Neural cell (in vitro differentiated cells): ENCODE results near the gene PHF12. TPM values are rescaled to one million over a fixed set of nuclear protein-coding genes. Genes with fewer than 3 reads are reported as not detected.

Source experiments
- H2AFZ ChIP-seq: fragments of 200-600, 300-800 bp; sonication (generic), shearing (Covaris generic); 2 replicates; pipeline ENCODE4 v1.6.0; 2014; ENCODE audit warnings: low read depth, mild to moderate bottlenecking, antibody characterized with exemption, low read length, moderate library complexity
- H3F3A ChIP-seq: fragments of 200-600 bp; shearing (Covaris generic); 2 replicates; pipeline ENCODE4 v1.6.1; 2016; ENCODE audit warnings: mild to moderate bottlenecking, moderate library complexity, mixed read lengths, antibody characterized with exemption, low read length; ENCODE audit not compliant: insufficient read depth, poor library complexity, severe bottlenecking
- H3K27ac ChIP-seq: fragments of 200-600, 300-800 bp; sonication (generic), shearing (Covaris generic); 2 replicates; pipeline ENCODE4 v1.5.1; 2014; ENCODE audit warnings: mild to moderate bottlenecking, low read length, moderate library complexity
- H3K27me3 ChIP-seq: fragments of 300-800, 200-600 bp; sonication (generic), shearing (Covaris generic); 2 replicates; pipeline ENCODE4 v1.6.0; 2014; ENCODE audit warnings: mild to moderate bottlenecking, low read depth, low read length, moderate library complexity; ENCODE audit not compliant: insufficient read depth
- H3K36me3 ChIP-seq: fragments of 300-800, 200-600 bp; sonication (generic), shearing (Covaris generic); 2 replicates; pipeline ENCODE4 v1.5.1; 2014; ENCODE audit warnings: mild to moderate bottlenecking, antibody characterized with exemption, low read length, moderate library complexity; ENCODE audit not compliant: insufficient read depth
- H3K4me2 ChIP-seq: fragments of 300-800, 200-600 bp; sonication (generic), shearing (Covaris generic); 2 replicates; pipeline ENCODE4 v1.6.0; 2014; ENCODE audit warnings: mild to moderate bottlenecking, low read length
- H3K4me3 ChIP-seq: fragments of 300-800, 200-600 bp; sonication (generic), shearing (Covaris generic); 2 replicates; pipeline ENCODE4 v1.5.1; 2014; ENCODE audit warnings: mild to moderate bottlenecking, low read length, moderate library complexity
- H3K79me2 ChIP-seq: fragments of 200-600 bp; shearing (Covaris generic); replicated peaks from 2 replicates; pipeline ENCODE4 v1.6.0; 2014; ENCODE audit warnings: mild to moderate bottlenecking, low read length, moderate library complexity; ENCODE audit not compliant: insufficient read depth
- H3K9ac ChIP-seq: fragments of 300-800, 200-600 bp; sonication (generic), shearing (Covaris generic); 2 replicates; pipeline ENCODE4 v1.6.1; 2016; ENCODE audit warnings: mild to moderate bottlenecking, low read length, mixed read lengths
- H3K9me2 ChIP-seq: fragments of 200-600 bp; shearing (Covaris generic); 2 replicates; pipeline ENCODE4 v1.6.1; 2016; ENCODE audit warnings: mild to moderate bottlenecking, low read length, mixed read lengths; ENCODE audit not compliant: insufficient read depth
- H3K9me3 ChIP-seq: fragments of 200-600, 300-800 bp; sonication (generic), shearing (Covaris generic); 2 replicates; pipeline ENCODE4 v1.6.1; 2016; ENCODE audit warnings: mild to moderate bottlenecking, mixed run types, low read length, moderate library complexity, mixed read lengths
- H4K20me1 ChIP-seq: fragments of 200-600 bp; shearing (Covaris generic); 2 replicates; pipeline ENCODE4 v1.6.1; 2016; ENCODE audit warnings: mild to moderate bottlenecking, mixed run types; ENCODE audit not compliant: insufficient read depth
- EP300 ChIP-seq: fragments of 450-650 bp; conservative IDR thresholded peaks from 2 replicates; pipeline ENCODE4 v1.6.1; 2014; ENCODE audit warnings: antibody characterized with exemption, mild to moderate bottlenecking, moderate library complexity; ENCODE audit not compliant: poor library complexity, severe bottlenecking
- EZH2 ChIP-seq: fragments of 200-600, 300-800 bp; shearing (Covaris generic), sonication (generic); IDR thresholded peaks from 2 replicates; pipeline ENCODE4 v1.6.1; 2014; ENCODE audit warnings: antibody characterized with exemption, low read length, borderline replicate concordance, mild to moderate bottlenecking; ENCODE audit not compliant: insufficient read depth, poor library complexity, severe bottlenecking
- MXI1 ChIP-seq: fragments of 450-650 bp; conservative IDR thresholded peaks from 2 replicates; pipeline ENCODE4 v1.6.1; 2014; ENCODE audit warnings: antibody characterized with exemption, mild to moderate bottlenecking; ENCODE audit not compliant: poor library complexity, severe bottlenecking
- POLR2AphosphoS5 ChIP-seq: IDR thresholded peaks from 2 replicates; pipeline ENCODE4 v1.6.1; 2012
- RAD21 ChIP-seq: fragments of 450-650 bp; conservative IDR thresholded peaks from 2 replicates; pipeline ENCODE4 v1.6.1; 2014; ENCODE audit warnings: antibody characterized with exemption, mild to moderate bottlenecking, moderate library complexity
- SMC3 ChIP-seq: fragments of 450-650 bp; conservative IDR thresholded peaks from 2 replicates; pipeline ENCODE4 v1.6.1; 2014; ENCODE audit warnings: antibody characterized with exemption, mild to moderate bottlenecking, moderate library complexity; ENCODE audit not compliant: poor library complexity
- TAF1 ChIP-seq: IDR thresholded peaks from 2 replicates; pipeline ENCODE4 v1.6.1; 2012; ENCODE audit warnings: low read depth
- polyA plus RNA-seq: library from polyadenylated mRNA; depleted of rRNA; stranded (reverse); fragments of >200 nt; gene quantifications from 2 replicates; pipeline ENCODE4 v1.2.3, GENCODE V29; 2014
- TF ChIP-seq, protein P1 (sequence below): IDR thresholded peaks from 2 replicates; pipeline ENCODE4 v1.6.1; 2012; ENCODE audit warnings: borderline replicate concordance
- TF ChIP-seq, protein P2 (sequence below): fragments of 450-650 bp; IDR thresholded peaks from 2 replicates; pipeline ENCODE4 v1.5.1; 2014; ENCODE audit warnings: antibody characterized with exemption, mild to moderate bottlenecking, moderate library complexity; ENCODE audit not compliant: poor library complexity, severe bottlenecking

Gene PHF12
- polyA plus RNA-seq, 1 donor from 2014 or later: 10.4 TPM

DNA sequence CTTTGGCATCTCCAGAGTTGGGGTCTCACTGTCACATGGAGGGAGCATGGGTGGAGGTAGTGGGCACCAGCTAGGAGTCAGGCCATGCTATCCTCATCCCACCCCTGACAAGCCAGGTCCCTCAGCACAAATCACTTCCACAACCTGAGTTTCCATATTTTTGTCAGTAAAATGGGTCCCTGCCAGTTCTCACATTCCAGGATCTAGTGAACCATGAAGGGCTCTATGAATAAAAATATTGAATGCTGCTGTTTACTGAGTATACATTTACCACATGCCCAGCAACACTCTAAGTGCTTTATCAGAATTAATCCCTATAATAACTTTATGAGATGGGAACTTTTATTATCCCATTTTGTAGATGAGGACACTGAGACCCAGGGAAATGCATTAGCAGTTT is 37.7 kb upstream of the PHF12 start:
- Histone ChIP-seq H2AFZ (no peak overlapping the region), H3K36me3 (no peaks in the 10 kb centered on the region), H3K9ac (no peak overlapping the region), H3K27ac (no peak overlapping the region), H3K4me3 (no peak overlapping the region), H4K20me1 (no peaks in the 10 kb centered on the region), H3F3A (no peaks in the 10 kb centered on the region), H3K27me3 (peaks cover 8% of the 10 kb centered on the region), H3K79me2 (no peaks in the 10 kb centered on the region), H3K9me3 (no peaks in the 10 kb centered on the region), H3K4me2 (no peak overlapping the region), H3K9me2 (no peaks in the 10 kb centered on the region)
- no peak for TF ChIP-seq TAF1
- TF ChIP-seq RAD21: no peak
- no peak for TF ChIP-seq SMC3

DNA sequence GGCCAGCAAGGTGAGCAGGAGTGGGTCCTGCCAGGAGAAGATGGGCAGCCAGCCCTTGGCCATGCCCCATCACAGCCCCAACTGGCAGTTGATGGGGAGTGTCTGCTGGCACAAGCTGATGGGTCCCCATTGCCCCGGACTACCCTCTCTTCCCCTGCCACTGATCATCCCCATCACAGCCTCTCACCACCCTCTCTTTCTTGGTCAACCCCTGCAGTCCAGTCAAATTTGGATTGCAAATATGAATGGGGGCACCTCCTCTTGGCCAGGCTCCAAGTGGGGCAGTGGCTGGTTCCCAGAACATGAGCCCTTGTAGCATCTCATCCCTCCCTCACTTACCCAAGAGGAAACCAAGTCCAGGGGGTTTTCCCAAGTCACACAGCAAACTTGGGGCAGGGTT is 37.2 kb upstream of the PHF12 start:
- Histone ChIP-seq H2AFZ (no peak overlapping the region), H3K9me2 (no peaks in the 10 kb centered on the region), H3K27me3 (peaks cover 8% of the 10 kb centered on the region), H3K4me3 (no peak overlapping the region), H3K36me3 (no peaks in the 10 kb centered on the region), H3K79me2 (no peaks in the 10 kb centered on the region), H3F3A (no peaks in the 10 kb centered on the region), H3K4me2 (no peak overlapping the region), H3K27ac (no peak overlapping the region), H4K20me1 (no peaks in the 10 kb centered on the region), H3K9me3 (no peaks in the 10 kb centered on the region), H3K9ac (no peak overlapping the region)
- TF ChIP-seq MXI1: no peak
- TF ChIP-seq, protein P1, sequence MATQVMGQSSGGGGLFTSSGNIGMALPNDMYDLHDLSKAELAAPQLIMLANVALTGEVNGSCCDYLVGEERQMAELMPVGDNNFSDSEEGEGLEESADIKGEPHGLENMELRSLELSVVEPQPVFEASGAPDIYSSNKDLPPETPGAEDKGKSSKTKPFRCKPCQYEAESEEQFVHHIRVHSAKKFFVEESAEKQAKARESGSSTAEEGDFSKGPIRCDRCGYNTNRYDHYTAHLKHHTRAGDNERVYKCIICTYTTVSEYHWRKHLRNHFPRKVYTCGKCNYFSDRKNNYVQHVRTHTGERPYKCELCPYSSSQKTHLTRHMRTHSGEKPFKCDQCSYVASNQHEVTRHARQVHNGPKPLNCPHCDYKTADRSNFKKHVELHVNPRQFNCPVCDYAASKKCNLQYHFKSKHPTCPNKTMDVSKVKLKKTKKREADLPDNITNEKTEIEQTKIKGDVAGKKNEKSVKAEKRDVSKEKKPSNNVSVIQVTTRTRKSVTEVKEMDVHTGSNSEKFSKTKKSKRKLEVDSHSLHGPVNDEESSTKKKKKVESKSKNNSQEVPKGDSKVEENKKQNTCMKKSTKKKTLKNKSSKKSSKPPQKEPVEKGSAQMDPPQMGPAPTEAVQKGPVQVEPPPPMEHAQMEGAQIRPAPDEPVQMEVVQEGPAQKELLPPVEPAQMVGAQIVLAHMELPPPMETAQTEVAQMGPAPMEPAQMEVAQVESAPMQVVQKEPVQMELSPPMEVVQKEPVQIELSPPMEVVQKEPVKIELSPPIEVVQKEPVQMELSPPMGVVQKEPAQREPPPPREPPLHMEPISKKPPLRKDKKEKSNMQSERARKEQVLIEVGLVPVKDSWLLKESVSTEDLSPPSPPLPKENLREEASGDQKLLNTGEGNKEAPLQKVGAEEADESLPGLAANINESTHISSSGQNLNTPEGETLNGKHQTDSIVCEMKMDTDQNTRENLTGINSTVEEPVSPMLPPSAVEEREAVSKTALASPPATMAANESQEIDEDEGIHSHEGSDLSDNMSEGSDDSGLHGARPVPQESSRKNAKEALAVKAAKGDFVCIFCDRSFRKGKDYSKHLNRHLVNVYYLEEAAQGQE: no peak
- no peak for TF ChIP-seq EZH2
- TF ChIP-seq RAD21: no peak
- TF ChIP-seq, protein P2, sequence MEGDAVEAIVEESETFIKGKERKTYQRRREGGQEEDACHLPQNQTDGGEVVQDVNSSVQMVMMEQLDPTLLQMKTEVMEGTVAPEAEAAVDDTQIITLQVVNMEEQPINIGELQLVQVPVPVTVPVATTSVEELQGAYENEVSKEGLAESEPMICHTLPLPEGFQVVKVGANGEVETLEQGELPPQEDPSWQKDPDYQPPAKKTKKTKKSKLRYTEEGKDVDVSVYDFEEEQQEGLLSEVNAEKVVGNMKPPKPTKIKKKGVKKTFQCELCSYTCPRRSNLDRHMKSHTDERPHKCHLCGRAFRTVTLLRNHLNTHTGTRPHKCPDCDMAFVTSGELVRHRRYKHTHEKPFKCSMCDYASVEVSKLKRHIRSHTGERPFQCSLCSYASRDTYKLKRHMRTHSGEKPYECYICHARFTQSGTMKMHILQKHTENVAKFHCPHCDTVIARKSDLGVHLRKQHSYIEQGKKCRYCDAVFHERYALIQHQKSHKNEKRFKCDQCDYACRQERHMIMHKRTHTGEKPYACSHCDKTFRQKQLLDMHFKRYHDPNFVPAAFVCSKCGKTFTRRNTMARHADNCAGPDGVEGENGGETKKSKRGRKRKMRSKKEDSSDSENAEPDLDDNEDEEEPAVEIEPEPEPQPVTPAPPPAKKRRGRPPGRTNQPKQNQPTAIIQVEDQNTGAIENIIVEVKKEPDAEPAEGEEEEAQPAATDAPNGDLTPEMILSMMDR: no peak
- TF ChIP-seq SMC3: no peak
- TF ChIP-seq TAF1: no peak
- no peak for TF ChIP-seq POLR2AphosphoS5
- no peak for TF ChIP-seq EP300
